OCI-LY3 (cell line): Measurements from ENCODE around the gene ZNF729.

Source experiments
- CTCF ChIP-seq: fragments of 200-600, 300-600 bp; sonication (generic); IDR thresholded peaks from 2 replicates; pipeline ENCODE4 v1.5.1; 2014; ENCODE audit warnings: antibody characterized with exemption, low read length, low read depth
- EZH2phosphoT487 ChIP-seq: fragments of 200-600 bp; shearing (Covaris generic); IDR thresholded peaks from 2 replicates; pipeline ENCODE4 v1.6.1; 2018; ENCODE audit warnings: antibody characterized with exemption, mixed run types, low read depth

DNA sequence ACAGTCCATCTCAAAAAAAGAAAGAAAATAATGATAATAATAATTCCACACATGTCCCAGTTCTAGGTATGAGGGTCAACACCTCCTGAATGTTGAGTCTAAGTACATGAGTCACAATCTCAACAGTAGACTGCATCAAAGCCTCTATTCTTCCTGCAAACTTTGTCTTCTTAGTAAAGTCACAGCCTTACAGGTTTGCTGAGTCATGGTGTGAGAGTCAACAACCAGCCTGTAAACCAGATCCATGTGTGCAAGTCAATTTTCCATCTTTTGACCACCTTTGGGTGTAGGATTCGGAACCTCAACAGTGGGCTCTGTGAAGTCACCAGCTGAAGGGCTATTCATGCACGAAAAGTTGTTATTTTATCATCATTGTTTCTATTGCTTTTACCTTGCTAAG is 25.7 kb upstream of the ZNF729 start:
- TF ChIP-seq CTCF (no peak), EZH2phosphoT487 (no peak)
